ENCODE results near the gene SDR42E1.

SDR42E1 gene, protein sequence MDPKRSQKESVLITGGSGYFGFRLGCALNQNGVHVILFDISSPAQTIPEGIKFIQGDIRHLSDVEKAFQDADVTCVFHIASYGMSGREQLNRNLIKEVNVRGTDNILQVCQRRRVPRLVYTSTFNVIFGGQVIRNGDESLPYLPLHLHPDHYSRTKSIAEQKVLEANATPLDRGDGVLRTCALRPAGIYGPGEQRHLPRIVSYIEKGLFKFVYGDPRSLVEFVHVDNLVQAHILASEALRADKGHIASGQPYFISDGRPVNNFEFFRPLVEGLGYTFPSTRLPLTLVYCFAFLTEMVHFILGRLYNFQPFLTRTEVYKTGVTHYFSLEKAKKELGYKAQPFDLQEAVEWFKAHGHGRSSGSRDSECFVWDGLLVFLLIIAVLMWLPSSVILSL

DNA sequence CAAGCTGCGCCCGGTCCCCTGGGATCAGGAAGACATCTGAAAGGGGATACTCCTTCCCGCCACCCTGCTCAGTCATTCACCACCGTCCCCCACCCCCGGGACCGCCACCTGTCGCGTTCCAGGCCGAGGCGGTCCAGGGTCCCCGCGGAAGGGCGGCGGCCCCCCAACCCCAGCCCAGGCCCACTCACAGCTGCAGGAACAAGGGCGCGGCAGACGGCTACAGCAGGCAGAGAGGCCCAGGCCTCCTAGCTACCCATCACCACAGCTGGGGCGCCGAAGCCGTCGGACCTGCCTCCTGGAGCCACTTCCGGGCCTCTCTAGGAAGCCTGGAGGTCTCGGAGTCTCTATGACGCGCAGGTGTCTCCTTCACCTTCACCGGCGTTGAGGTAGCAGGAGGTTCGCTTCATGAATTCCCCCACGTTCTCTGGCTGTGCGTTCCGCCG lies at the start of gene SDR42E1:
Gene SDR42E1, minus strand, starts transcription at position 272 of the 443 bp plus-strand sequence. CDS start 10,612 bp downstream, outside the sequence.
- peak; percentile 38 for DNase-seq (ENCODE audit: low read depth)

DNA sequence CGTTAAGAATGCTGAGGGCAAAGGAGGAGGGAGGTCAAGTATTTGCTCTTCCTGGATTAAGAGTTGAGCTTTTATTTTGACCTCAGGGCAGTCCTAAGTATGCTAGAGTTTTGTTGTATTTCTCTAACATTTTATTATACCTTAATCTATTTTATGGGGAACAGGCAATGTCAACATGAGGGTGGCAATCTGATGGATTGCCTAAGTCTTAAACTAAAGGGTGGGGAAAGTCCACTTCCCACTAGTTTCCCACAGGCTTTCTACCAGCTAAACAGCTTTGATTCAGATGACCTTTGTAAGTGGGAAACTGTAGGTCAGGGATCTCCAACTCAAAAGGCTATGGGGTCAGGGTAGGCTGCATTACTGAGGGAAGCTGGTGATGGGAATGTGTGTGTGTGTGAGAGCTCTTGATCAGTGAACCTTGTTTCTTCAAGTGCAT lies 48.7 kb upstream of the SDR42E1 start:
- DNase-seq (ENCODE audit: low read depth), result no peak

DNA sequence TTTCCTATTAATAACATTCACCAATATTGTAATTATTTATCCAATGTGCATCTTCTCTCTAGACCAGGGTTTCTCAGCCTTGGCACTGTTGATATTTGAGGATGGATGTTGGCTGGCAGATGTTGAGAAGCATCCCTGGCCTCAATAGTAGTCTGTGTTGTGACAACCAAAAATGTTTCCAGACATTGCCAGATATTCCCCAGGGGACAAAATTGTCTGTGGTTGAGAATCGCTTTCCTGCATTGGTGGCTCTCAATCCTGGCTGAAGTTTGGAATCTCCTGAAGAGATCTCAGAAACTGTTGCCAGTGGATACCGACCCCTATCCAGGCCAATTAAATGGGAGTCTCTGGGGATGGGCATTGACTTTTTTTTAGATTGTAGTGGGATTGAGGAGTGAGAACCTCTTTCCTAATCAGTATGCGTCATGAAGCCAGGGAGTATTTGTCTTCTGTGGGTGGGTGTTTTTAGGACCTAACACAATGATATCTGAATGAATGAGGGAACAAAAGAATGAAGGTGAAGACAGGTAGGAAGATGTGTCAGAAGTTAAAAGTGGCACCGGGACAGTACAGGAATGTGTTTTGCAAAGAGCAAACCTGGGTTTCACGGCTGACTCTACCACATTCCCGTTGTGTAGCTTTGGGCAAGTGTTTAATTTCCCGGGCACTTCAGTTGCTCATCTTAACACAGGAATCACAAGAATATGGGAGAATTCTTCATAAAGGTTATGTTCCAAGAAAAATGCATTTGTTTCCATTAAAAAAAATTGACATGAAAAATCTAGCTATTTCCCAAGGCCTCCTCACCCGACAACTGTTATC lies 48.1 kb upstream of the SDR42E1 start:
- no peak for DNase-seq (ENCODE audit: low read depth)

DNA sequence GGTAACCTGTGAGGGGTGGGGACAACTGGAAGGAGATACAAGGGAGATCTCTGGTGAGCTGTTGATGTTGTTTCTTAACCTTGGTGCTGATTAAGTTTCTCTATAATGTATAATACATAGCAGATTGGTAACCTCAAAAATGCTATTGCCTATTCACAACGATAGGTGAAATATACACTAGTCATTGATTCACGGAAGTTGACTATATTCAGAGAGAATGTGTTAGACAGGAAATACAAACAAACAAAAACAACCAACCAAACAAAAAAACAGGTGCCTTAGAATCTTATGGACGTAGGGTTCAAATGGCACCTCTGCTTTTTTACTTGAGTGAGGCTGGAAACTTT lies 45.3 kb upstream of the SDR42E1 start:
- DNase-seq (ENCODE audit: low read depth), result no peak

DNA sequence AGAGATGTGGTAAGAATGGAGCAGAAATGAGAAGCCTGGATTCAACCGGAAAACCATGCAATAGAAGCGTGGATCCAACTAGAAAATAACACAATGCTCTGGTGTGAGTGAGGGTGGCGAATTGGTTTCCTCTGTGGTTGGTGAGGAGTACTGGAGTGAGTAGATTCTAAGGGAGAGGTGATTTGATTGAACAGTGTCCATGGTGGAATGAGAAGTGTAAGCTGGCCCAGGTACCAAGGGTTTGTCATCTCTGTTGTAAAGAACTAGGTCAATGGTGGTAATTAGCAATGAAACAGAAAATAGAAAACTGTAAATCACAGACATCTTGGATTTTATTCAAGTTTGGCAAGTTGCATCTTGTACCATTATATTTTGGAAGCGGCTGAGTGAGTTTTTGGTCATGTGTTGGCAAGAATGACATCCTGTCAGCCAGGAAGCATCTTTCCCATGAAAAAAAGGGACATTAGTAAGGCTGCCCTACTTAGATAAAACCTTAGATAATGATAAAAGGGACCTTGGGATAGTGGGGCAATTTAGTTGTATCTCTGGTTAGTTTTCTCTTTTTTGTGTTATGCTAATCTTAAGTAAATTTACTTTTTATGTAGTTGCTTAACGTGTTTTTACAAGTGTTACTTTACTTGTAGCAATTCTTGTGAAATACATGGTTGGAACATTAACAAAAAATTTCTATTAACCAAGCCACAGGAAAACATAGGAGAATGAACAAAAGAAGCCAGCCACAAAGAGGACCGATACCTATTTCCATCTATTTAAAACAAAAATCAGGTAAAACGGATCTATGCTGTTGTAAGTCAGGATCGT lies 44.7 kb upstream of the SDR42E1 start:
- DNase-seq (ENCODE audit: low read depth), result no peak

DNA sequence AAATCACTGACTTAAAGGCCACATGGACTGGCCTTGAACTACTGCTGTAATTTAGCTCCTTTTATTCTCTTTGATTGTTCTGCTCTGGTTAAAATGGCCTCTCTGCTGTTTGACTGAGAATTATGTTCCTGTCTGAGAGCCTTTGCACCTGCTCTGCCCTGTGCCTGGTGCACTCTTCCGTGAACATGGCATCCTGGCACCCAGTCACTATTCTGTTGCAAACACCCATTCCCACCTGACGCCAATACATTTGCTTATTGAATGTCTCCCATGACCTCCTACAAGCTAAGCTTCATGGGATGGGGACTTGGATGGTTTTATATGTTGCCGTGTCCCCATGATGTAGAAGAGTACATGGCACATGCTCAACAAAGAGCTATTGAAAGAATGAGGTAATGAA lies 43.8 kb upstream of the SDR42E1 start:
- no peak for DNase-seq (ENCODE audit: low read depth)

DNA sequence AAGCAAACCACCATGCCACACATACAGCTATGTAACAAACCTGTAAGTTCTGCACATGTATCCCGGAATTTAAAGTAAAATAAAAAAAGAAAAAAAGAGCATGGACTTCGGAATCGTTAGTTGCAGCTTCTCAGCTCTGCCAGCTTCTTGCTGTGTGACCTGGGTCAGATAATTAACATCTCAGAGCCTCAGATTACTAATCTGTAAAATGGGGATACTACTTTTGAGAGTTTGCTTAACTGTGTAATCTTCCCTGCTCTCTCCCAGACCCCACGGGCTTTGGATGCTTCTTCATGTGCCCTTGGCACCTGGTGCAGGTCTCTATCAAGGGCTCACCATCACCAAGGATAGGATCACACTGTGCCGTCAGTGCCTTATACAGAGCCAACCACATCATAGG lies 40.4 kb upstream of the SDR42E1 start:
- no peak for DNase-seq (ENCODE audit: low read depth)

DNA sequence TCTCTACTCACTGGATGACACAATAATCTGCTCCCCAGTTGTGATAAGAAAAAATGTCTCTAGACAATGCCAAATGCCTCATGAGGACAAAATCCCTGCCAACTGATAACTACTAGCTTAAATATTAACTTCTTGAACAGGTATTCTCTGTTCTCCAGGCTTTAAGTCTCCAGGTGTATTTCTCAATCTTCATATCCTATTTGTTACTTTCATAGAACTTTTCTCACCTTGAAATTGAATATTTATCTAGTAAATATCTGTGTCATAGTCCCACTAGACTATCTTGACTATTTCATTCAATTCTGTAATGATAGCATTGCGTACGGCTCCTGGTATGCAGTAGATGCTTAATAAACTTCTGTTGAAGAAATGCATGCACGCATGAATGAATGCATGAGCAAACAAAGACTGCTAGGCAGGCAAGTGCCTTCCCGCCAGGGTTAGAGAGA lies 39.7 kb upstream of the SDR42E1 start:
- no peak for DNase-seq (ENCODE audit: low read depth)

DNA sequence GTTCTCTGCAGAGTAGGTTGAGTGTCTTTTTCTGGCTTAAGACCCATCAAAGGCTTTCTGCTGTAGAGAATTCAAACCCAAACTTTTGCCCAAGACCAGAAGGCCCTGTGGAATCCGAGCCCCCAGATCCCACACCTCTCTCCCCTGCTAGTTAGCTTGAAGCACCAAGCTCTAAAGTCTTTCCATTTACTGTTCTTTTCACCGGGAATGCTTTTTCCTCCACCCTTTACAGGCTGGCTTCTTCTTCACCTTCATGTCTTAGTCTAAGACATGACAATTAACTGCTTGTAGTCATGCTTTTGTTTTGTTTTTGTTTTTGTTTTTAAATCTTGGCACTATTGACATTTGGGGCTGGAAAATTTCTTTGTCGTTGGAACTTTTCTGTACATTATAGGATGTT lies 39.2 kb upstream of the SDR42E1 start:
- DNase-seq (ENCODE audit: low read depth), result no peak

DNA sequence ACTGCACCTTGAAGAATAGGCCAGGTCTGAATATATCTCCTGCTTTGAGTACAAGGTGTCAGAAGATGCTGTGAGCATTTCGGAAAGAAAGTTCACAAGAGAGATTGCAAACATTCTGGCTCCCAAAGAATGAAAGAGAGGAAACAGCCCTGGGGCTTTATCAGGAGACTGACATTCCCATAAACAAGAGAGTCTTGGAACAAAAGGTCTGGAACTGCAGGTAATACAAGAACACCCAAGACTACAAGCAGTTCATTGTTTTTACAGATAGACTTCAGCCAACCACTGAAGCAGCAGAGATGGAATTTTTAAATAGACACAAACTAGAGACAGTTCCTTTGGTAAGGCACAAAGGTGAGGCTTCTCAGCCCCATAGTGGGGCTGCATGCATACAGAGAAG lies 38.2 kb upstream of the SDR42E1 start:
- no peak for DNase-seq (ENCODE audit: low read depth)

DNA sequence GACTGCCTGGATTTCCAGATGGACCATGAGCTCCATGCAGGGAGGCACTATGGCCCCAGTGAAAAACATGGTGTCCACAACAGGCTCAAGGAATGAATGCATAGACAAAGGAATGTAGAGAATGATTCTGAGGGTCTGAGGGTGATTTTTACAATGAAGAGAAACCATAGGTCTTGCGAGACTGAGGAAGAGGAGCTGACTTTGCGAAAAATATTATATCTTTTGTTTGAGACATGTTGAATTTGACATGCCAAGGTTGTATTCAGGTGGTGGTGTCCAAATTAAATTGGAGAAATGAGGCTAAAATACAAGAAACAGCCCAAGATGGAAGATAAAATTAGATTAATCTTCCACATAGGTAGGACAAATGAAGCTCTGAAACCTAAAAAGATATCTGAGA lies 36.5 kb upstream of the SDR42E1 start:
- DNase-seq (ENCODE audit: low read depth), result no peak

DNA sequence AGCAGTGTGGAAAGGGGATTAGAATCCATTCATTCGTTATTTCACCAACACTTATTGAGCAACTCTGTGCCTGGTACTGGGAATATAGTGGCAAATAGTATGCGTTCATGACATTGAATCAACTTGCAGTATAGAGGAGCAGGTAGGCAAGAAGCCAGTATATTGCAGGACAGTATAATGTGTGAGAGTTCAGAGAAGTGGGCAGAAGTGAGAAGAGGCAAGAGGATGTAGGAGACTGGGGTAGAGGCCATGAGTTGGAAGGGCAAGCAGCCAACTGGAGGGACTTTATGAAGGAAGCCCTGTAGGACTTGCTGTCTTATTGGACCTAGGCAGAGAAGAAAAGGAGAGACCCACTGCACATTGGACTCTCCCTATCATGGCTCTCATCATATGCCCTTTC lies 36.1 kb upstream of the SDR42E1 start:
- DNase-seq (ENCODE audit: low read depth), result no peak

DNA sequence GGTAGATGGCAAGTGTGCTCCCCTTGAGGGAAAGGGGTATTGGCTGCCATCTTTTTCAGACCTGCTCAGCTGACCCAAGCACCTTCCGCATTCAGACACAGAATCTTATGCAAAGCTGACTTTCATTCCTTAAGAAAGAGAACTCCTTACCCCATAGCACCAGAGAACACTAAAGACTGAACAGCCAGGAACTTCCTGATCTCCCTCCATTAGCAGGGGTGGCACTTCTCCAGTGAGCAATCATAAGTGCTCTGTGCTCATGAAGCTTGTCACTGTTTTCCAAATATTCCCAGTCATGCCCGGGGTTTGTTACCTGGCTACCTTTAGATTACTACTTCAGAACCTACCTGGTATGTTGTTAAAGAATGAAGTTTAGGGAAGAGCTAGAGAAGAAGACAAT lies 35.7 kb upstream of the SDR42E1 start:
- no peak for DNase-seq (ENCODE audit: low read depth)

DNA sequence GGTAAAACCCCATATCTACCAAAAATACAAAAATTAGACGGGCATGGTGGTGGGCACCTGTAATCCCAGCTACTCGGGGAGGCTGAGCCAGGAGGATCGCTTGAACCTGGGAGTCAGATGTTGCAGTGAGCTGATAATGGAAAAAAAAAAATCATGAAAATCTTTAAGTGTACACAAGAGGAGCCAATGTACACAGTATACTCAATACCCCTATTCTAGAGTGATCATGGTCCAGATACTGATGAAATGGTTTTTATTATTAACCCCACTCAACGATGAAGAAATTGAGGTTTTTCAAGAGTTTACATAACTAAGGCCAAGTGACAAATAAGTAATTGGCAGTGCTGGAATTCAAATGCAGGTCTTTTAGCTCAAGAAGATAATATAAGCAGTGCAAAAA lies 35.3 kb upstream of the SDR42E1 start:
- no peak for DNase-seq (ENCODE audit: low read depth)

DNA sequence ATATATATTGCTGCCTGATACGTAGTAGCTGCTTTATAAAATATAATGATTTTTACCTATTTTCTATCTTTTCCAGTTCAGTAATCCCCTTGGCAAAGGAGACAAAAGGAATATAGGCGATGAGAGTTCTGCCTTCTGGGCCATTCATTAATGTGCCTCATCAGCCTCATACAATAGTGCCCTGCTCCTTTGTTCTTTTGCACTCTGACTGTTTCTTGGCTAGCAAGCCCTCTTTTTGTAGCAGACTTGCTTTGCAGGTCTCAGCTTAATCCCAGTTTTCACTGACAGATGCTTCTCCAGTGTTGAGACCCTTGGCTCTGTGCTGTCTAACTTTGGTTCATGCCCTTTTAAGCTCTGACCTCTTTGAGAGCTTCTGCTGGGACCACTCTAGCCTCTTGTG lies 34.2 kb upstream of the SDR42E1 start:
- no peak for DNase-seq (ENCODE audit: low read depth)

DNA sequence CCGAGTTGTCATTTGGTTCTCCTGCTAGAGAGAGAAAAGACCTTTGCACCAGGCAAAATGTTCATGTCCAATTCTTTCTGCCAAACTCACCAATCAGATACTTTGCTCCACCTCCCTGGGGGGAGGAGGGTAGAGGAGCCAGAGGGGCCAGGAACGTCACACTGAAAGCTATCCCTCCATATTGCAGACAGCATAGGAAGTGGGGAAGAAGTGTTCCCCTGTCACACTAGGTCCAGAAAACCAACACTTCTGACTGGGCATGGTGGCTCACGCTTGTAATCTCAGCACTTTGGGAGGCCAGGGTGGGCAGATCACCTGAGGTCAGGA lies 33.3 kb upstream of the SDR42E1 start:
- no peak for DNase-seq (ENCODE audit: low read depth)

DNA sequence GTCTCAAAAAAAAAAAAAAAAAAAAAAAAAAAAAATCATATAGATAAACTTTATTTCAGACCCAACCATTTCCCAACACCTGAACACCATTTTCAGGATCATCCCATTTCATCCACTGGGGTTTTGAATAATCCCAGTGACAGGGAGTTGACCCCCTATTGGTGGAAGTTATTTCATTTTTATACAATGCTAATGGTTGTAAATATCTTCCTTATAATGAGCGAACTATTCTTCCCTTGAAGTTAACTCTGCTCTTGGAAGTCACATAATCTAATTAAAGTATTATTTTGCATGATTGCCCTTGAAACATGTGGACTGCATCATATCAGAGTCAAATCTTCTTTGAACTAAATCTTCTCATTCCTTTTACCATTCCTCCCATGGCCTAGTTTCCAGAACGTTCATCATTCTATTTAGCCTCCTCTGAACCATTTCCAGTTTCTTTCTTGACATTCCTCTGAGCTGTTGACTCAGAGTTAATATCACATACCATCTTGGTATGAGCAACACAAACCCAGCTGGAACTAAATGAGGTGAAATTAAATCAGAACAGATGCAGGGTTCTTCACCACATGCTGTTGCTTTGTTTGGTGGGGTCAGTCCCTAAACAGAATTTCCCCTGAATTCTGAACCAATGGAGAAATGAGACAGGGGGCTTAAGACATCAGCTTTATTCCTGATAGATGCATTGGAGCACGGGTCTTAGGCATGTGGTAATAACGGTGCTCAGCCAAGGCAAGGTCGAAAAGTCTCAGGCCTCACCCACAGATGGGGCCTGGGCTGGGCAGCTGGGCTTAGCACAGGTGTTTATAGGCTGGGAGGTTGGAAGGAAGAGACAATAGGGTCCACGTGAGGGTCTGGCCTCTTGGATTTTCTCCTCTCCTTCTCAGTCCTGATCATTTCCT lies 32.7 kb upstream of the SDR42E1 start:
- DNase-seq (ENCODE audit: low read depth), result no peak

DNA sequence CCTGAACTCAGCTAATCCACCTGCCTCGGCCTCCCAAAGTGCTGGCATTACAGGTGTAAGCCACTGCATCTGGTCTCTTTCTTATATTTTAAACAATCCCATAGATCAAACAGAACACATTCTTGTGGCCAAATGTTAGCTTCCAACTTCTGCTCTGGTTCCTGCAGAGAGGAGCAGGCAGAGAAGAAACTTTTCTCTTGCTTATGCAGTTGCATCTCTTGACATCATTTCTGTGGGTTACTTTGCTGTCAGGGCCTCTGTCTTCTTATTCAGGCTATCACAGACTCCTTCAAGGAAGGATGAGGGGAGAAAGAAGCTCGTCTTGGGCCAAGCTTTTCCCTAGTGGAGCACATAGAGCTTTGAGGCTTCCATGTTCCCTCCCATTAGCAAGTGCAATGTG lies 31.6 kb upstream of the SDR42E1 start:
- DNase-seq (ENCODE audit: low read depth), result no peak

DNA sequence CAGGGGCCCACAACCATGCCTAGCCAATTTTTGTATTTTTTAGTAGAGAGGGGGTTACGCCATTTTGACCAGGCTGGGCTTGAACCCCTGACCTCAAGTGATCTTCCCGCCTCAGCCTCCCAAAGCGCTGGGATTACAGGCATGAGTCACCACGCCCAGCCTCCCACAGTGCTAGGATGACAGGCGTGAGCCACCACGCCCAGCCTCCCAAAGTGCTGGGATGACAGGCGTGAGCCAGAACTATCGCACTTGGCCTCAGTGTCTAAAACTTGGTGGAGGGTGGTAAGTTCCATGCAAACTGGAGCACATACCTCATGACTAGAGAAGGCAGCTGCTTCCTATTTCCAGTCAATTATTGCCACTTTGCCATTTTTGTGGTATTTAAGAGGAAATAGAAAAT lies 30.9 kb upstream of the SDR42E1 start:
- DNase-seq (ENCODE audit: low read depth), result no peak

DNA sequence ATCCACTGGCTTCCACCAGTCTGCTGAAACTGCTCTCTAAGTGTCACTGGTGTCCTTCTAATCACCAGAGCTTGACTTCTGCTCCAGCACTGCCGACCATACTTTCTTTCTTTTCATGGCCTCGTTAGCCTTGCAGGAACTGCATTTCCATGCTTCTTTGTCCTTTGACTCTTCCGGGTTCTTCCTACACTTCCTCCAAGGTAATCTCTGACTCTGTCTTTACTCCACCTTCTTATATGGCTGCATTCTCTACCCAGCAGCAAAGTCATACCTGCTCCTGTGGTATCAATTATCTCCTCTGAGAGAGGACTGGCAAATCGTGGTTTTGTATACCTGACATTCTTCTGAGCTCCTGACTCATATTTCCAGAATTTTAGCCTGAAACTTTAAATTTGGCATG lies 30.3 kb upstream of the SDR42E1 start:
- no peak for DNase-seq (ENCODE audit: low read depth)

DNA sequence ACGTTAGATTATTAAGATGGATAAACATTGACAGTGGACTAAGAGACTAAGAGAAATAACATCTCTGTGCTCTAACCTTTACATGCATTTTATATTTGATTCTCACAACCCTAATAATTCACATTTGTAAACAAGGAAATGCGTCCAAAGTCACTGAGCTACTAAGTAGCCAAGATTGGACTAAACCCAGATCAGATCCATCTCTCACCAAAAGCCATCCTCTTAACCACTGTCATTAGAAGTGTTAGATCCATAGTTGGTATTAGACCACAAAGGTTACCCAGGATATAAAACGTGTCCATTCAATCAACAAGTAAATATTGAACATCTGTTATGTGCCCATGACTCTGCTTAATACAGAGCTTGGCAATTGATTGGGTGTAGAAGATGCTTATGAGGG lies 29.0 kb upstream of the SDR42E1 start:
- DNase-seq (ENCODE audit: low read depth), result no peak

DNA sequence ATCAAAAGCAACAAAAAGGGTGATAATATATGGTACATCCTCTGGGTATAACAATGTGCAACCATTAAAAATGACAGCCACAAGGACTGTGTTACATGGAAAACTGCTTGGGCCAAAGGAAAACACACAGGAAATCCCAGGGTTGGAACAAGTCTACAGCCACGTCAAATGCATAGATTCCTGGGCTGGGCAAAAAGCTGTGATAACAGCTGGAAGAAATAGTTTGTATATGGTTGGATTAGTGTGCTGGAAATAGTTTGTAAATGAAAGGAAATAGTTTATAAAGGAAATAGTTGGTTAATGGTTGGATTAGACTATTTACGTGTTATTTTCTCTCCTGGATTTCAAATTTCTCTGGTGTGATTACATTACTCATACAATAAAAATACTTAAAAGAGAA lies 26.4 kb upstream of the SDR42E1 start:
- DNase-seq (ENCODE audit: low read depth), result no peak

Data from stimulated activated CD8-positive, alpha-beta memory T cell treated with anti-CD3 and anti-CD28 coated beads, Interleukin-4, amount 100 ng/mL, for 24 hours (primary cell).